Activated CD4-positive, alpha-beta T cell treated with anti-CD3 and anti-CD28 coated beads, Interleukin-2, amount 50 U/mL, for 48 hours (primary cell): ENCODE measurements around the gene SLC25A19.
"Not testable (repeated sequence)": the region's sequence is repeated elsewhere in the genome, so short reads cannot be mapped to it uniquely, and the experiment has no call there.

Source experiments
- DNase-seq, 2 experiments: peaks; one replicate each; pipeline ENCODE4 v3.0.0-alpha.2; 2020

SLC25A19 gene

DNA sequence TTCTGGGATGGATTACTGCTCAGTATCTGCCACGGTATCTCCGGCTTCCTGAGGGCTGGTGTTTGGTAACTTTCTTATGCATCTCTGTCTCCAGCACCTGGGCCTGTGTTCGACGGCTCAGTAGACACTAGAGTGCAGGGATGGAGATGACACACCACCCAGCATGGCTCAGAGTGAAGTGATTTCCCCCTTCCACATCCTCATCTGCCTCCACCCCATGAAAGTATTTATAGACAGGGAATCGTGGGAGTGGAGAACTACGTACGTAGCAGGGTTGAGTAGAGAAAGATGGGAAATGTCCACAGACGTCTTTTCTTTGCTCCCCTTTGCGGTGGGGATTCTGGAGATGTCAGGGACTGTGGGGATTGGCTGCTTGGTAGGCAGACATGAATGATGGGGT is 11.8 kb upstream of the SLC25A19 start:
- DNase-seq, result no peak

GRCh38 chr17:75300280-75300679 is 11.0 kb upstream of the SLC25A19 start:
- no peak for DNase-seq

DNA sequence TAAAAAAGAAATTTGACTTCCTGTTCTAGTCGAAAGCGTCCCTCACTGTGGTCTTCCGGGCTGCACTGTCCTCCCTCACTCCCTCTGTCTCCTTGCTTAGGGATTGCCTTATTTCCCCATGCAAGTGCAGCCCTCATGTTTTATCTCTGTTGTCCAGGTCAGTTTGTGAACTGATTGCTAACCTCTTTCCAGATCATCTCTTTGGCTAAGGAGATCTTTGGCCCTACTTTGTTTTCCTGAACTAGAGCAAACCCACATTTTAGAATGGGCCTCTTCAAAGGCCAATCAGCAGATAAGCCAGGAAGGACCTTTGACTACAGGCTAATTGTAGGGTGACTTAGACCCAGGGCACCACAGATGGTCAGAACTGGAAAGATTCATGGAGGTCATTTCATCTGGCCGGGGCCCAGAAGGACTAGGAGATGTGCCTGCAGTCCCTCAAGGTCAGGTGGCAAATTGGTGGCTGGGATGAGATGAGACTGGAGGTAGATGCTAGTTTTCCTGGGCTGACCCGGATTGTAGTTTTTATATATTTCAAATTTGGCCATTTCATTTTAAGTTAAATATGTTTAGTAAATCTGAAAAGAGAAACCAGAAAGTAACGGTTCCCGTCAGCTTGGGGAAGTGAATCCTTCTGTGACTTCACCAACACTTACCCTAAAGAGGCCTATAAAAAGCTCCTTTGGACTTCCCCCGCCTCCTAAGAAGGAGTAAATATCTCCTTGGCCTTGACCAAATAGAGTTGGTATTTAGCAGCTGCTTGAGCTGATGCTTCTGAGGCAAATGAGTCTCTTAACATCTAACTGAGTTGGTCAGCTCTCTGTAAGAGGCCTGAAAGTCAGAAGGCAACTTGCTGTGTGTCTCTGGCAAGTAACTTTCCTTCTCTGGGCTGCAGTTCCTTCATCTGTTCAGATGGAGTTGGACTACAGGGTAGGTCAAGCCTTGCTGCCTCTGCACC is 6.2 kb upstream of the SLC25A19 start:
- DNase-seq, result peak in 1 of 2 experiments; percentile 43

DNA sequence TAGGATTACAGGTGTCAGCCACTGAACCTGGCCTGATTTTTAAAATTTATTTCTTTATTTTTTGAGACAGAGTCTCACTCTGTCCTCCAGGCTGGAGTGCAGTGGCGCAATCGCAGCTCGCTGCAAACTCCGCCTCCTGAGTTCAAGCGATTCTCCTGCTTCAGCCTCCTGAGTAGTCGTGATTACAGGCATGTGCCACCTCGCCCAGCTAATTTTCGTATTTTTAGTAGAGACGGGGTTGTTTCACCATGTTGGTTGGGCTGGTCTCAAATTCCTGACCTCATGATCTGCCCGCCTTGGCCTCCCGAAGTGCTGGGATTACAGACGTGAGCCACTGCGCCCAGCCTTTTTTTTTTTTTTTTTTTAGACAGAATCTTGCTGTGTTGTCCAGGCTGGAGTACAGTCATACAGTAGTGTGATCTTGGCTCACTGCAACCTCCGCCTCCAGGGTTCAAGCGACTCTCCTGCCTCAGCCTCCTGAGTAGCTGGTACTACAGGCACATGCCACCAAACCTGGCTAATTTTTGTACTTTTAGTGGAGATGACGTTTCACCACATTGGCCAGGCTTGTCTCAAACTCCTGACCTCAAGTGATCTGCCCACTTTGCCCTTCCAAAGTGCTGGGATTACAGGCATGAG is 3.7 kb upstream of the SLC25A19 start:
- DNase-seq, result not testable (repeated sequence)

DNA sequence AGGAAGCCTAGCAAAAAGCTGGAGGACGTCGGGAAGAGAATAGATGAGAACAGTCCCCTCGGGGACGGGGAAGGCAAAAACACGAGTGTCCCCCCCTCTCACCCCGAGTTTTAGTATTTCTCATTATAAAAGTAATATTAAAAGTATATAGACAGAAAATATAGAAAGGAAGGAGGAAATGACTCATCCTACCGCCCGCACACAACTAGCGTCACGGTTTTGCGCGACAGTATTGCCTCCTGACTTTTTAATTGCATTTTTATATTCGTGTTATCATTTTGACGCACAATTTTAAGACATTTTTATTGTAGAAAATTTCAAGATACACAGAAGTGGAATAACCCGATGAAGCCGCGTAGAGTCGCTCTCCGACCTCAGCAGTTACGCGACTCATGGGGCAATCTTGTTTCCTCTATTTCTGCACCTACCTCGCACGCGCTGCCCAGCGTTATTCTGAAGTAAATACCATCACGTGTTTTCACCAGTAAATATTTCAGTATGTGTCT is 652 bp upstream of the SLC25A19 start:
- peak; percentile 66 to 76 for DNase-seq

GRCh38 chr17:75288770-75289114 is 491 bp downstream of the SLC25A19 start:
- peak; percentile 51 to 66 for DNase-seq

DNA sequence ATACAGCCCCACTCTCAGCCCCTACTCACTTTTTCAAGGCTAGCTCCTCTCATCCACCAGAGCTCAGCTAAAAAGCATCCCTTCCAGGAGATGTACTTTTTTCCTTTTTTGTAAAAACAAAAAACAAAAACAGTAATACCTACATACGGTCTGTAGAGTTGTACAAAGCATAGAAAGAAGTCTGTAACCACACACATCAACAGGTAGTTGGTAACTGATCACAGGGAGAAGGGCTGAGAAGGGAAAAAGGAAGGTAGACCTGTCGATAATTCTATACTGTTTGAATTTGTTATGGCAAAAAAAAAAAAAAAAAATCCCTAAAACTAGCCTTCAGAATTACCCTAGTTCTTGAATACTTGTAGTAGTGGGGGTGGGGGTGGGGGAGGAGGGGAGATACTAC is 874 bp downstream of the SLC25A19 start:
- no peak for DNase-seq

DNA sequence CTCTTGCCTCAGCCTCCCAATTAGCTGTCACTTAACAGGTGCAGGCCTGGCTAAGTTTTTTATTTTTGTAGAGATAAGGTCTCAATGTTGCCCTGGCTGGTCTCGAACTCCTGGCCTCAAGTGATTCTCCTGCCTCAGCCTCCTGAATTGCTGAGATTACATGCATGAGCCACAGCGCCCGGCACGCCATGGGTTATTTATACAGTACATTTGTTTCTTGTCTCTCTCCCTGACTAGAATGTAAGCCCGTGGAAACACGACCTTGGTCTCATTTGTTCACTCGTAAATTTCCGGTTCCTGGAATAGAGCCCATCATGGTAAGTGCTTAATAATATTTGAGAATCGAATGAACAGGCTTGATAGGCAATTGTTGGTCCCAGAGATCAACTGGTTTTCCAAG is 2.0 kb downstream of the SLC25A19 start:
- no peak for DNase-seq

DNA sequence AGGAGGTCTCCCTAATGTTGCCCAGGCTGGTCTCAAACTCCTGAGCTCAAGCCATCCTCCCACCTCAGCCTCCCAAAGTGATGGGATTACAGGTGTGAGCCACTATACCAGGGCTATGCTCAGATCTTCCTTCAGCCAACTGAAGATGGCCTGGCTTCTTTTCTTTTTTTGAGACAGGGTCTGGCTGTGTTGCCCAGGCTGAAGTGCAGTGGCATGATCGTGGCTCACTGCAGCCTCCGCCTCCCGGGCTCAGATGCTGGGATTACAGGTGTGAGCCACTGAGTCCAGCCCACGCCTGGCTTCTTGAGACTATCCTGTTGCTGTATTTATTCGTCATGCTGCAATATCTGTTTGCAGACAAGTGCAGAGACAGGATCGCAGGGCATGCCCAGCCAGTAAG is 4.1 kb downstream of the SLC25A19 start:
- DNase-seq, result no peak

GRCh38 chr17:75280189-75280588 is 9.0 kb downstream of the SLC25A19 start:
- not testable (repeated sequence) for DNase-seq

GRCh38 chr17:75277664-75278071 is 11.6 kb downstream of the SLC25A19 start:
- no peak for DNase-seq

DNA sequence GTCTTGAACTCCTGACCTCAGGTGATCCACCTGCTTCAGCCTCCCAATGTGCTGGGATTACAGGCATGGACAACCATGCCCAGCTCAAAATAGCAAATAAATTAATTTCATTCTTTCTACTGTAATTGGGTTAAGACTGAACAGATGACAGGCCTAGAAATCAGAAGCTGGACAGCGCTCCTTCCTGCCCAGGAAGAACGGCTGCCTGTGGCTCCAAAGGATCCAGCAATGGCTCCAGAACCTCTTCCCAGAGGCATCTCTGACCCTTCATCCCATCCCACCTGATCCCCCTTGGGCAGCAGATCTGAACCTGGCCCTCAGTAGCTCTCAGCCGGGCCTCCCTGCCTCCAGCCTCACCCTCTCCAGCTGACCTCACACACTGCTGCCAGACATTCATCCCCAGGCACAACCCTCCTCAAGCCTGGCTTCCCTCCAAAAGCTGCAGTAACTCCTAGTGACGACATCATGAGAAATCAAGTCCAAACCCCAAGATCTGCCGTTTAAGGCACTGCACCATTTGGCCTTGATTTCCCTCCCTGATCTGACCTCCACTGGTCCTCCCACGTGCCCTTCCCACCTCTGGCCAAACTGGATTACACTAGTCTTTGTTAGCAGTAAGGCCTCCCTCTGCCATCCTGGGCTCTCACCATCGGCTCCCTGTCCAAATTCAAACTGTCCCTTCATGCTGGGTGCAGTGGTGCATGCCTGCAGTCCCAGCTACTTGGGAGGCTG is 15.1 kb downstream of the SLC25A19 start:
- no peak for DNase-seq

GRCh38 chr17:75272848-75273184 is 16.4 kb downstream of the SLC25A19 start:
- no peak for DNase-seq

DNA sequence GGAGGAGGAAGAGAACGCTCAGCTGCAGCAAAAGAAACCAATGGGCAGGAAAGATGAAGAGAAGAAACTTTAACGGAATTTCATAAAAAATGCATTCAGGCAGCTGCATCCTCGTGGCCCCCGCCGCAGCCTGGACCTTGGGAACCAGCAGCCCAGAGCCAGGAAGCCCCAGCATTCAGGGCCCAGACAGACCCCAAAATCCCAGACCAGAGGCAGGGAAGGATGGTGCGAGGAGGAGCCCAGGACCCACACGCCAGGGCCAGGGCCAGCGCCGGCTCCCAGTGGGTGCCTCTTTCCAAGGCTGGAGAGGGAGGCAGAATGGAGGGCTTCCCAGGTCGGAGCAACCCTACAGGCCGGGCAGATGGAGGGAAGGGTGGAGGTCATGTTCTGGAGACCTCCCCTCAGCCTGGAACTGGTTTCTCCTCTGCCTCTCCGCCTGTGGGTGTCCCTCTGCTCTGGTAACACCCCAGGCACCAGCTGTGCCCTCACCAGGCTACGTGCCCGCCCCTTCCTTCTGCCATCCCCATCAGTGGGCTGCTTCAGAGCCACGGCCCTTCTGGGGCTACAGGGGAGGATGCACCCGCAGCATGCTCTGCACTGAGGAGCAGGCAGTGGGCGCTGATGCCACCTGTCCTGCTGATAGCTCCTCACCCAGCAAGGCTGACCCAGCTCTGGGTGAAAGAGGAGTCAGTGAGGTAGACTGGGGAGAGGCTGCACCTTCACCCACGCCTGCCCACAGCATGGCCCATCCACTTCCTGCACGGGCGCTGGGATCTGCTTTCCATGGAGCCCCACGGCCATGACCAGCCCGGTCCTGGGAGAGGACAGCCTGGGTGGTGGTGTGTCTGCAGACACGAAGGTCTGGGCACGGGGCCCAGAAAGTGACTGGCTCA is 17.0 kb downstream of the SLC25A19 start:
- DNase-seq, result peak; percentile 26 to 36

GRCh38 chr17:75271233-75271954 is 17.8 kb downstream of the SLC25A19 start:
- peak; percentile 84 to 87 for DNase-seq

DNA sequence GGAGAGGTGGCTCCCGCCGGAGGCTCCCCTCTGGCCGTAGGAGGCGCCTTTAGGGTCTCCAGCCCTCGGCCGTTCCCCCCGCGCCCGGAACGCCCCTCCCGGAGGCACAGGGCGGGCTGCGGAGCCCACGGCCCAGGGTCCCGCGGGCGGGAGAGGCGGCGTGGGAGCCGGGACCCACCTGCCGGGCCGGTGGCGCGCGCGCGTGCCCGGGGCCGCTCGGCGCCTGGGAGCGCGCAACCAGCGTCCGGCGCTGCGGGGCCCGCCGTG is 18.3 kb downstream of the SLC25A19 start, which contains the start of gene MIF4GD:
Gene MIF4GD, minus strand, starts transcription at position 266 of the 267 bp plus-strand sequence. CDS start 1,036 bp downstream, outside the sequence.
- no peak for DNase-seq

DNA sequence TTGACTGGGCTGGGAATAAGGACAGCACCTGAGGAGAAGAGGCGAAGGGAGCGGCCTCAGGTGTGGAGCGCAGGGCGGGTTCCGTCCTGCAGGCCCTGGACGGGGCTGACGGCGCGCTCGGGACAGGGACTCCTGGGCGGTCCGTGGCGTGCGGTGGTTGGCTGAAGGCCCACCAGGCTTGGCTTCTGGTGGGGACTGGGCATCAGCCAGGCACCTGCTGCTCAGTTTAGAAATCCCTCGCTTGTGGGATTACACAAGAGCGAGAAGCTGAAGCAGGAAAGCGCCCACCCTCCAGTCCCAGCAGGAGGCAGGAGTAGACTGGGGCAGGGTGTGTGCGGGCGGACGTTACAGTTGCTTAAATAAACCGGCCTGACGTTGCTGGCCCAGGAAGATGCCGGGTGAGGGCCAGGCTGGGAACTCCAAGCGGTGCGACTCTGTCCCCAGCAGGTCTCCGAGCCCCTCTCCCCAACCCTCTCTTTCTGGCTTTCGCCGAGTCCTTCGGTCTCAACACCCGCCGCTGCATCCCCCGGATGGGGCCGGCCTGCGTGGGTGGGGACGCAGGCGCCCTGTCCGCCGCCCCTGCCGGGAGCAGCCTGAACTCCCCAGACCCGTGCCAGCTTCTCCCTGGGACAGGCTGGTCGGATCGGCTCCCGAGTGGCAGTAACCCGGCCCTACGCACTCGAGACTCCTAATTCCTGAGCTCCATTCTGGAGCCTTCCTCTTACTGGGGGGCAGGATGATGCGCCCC is 18.8 kb downstream of the SLC25A19 start:
- DNase-seq, result peak; percentile 71 to 75

GRCh38 chr17:75269844-75270217 is 19.4 kb downstream of the SLC25A19 start:
- no peak for DNase-seq

GRCh38 chr17:75267411-75268232 is 21.6 kb downstream of the SLC25A19 start:
- no peak for DNase-seq

DNA sequence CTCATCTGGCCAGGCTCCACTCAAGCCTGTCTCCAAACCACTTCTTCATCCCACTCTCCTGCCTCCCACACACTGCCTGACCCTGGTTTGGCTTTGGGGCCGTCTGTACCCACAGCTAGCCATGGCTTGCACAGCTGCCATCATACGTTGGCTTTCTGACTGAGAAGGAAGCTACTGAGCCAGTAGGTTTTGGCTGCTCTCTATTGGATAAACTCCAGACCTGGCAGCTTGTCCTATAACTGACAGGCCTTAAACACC is 22.2 kb downstream of the SLC25A19 start:
- no peak for DNase-seq
